Pancreas (tissue), 10 donors: ENCODE results near the gene ASAP2. TPM values are rescaled to one million over a fixed set of nuclear protein-coding genes. Genes with fewer than 3 reads are reported as not detected.

ENCODE experiments used
- ATAC-seq, 4 donors: fragments of 200-7000 bp; cut with Tn5 transposase; one replicate each; pipeline versions ENCODE4 v1.8.0 to v1.9.1; 2020; ENCODE audit warnings: mild to moderate bottlenecking in 4 of 4, moderate library complexity in 4 of 4
- DNase-seq, 6 donors: peaks; one replicate each; pipeline ENCODE4 v3.0.0-alpha.2; 2020
- FAIRE-seq: peaks from 2 replicates; lab custom pipeline; 2012; peaks lifted over from hg19 to GRCh38; lab: Jason Lieb, UNC
- H3K27ac ChIP-seq, 4 donors: fragments of 200-600 bp; sonication (generic); 1 replicate in 3 of 4; 2 replicates in 1 of 4; pipeline versions ENCODE4 v1.5.0 to v1.8.0; 2020
- H3K27me3 ChIP-seq, 4 donors: fragments of 200-600 bp; one replicate each; pipeline ENCODE4 v1.8.0; 2021
- H3K36me3 ChIP-seq, 3 donors: fragments of 200-600 bp; sonication (generic) in 1 of 3; one replicate each; pipeline versions ENCODE4 v1.5.0 to v1.8.0; 2020 to 2021
- H3K4me1 ChIP-seq, 3 donors: fragments of 200-600 bp; one replicate each; pipeline ENCODE4 v1.8.0; 2021
- H3K4me3 ChIP-seq, 4 donors: fragments of 200-600 bp; sonication (generic) in 2 of 4; one replicate each; pipeline versions ENCODE4 v1.5.0 to v1.8.0; 2020 to 2021
- H3K9me3 ChIP-seq, 4 donors: fragments of 200-600 bp; one replicate each; pipeline ENCODE4 v1.8.0; 2021
- WGBS, 2 donors: extraction: QIAGEN DNeasy Blood & Tissue Kit; methylation state at CpG; one replicate each; pipeline ENCODE4 v1.1.7; 2013; 5-methylcytosine and 5-hydroxymethylcytosine counted together
- intact Hi-C, 3 donors: fragments of 100-400 bp; cut with DNase I; formaldehyde crosslinking; loops; one replicate each; pipeline versions ENCODE4 v1.11.1 to v1.14.2; 2022
- polyA plus RNA-seq, 2 donors: library from polyadenylated mRNA; stranded (reverse); fragments of 200-250 nt; gene quantifications; one replicate each; pipeline ENCODE4 v1.2.3, GENCODE V29; 2013
- total RNA-seq, 6 donors: library from RNA; stranded (reverse); fragmentation: NEBNext Ultra II Directional in 4 of 6; extraction: Animal tissue kit (Norgen Biotek cat#: 25700) in 4 of 6; gene quantifications; one replicate each; pipeline versions ENCODE4 v1.2.1 to v1.2.4, GENCODE V29; 2021 to 2023
- TF ChIP-seq, protein P1 (sequence below), 4 donors: fragments of 200-600 bp; sonication (generic) in 3 of 4; IDR thresholded peaks; one replicate each; pipeline versions ENCODE4 v1.5.0 to v1.8.0; 2021; ENCODE audit warnings: antibody characterized with exemption in 4 of 4
- donor health status: healthy with polysubstance abuse.
- donor health status: DM: no; HTN: no; CAD: no; lungs with moderate emphysema.
- donor health status: DM: no; HTN: no; CAD: no.
- donor health status: control.
- donor health status: control.
- donor health status: Bipolar disorder and iron deficiency.
- donor health status: DM: yes; HTN: yes; CAD: no.
- donor health status: DM: no; HTN: no; CAD: no.
- donor health status: DM: no; HTN: no; CAD: no.
- donor health status: DM: yes; HTN: yes; CAD: no.

The ASAP2 gene
- total and polyA plus RNA-seq, 8 donors: 5.8 to 17.7 (median 7.3) TPM

GRCh38 chr2:9341337-9341887, 134.8 kb downstream of the ASAP2 start:
- intact Hi-C loops: no loop called here
- peak in 1 of 6 donors; percentile 26 for DNase-seq
- WGBS, 2 donors: 59 to 65% methylated on average over 12 of the region's 12 CpGs

DNA sequence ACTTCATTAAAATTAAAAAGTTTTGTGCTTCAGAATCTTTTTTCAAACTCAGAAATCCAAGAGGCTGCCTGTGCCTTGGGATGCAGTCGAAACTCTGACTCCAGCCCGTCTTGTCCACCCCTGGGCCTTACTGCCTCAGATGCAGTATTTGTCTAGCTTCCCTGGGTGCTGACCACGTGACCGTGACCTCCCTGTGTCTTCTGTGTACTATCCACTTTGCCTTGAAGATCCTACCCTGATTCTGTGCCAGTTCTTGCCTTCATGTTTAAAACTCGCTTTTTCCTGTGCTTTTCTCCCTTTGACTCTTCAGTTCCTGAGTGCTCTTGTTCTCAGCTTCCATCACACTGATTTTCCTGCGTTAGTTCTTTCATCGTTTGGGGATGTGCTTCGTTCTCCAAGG, 136.0 kb downstream of the ASAP2 start:
- TF ChIP-seq, protein P1, sequence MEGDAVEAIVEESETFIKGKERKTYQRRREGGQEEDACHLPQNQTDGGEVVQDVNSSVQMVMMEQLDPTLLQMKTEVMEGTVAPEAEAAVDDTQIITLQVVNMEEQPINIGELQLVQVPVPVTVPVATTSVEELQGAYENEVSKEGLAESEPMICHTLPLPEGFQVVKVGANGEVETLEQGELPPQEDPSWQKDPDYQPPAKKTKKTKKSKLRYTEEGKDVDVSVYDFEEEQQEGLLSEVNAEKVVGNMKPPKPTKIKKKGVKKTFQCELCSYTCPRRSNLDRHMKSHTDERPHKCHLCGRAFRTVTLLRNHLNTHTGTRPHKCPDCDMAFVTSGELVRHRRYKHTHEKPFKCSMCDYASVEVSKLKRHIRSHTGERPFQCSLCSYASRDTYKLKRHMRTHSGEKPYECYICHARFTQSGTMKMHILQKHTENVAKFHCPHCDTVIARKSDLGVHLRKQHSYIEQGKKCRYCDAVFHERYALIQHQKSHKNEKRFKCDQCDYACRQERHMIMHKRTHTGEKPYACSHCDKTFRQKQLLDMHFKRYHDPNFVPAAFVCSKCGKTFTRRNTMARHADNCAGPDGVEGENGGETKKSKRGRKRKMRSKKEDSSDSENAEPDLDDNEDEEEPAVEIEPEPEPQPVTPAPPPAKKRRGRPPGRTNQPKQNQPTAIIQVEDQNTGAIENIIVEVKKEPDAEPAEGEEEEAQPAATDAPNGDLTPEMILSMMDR (IDR thresholded peaks at IDR 0.05): no peak
- 94 to 97% methylated on average over 8 of the region's 8 CpGs for WGBS, 2 donors
- FAIRE-seq: no peak

More at GRCh38 chr2:9341337-9341887, 134.8 kb downstream of the ASAP2 start:
- TF ChIP-seq, protein P1 (IDR thresholded peaks at IDR 0.05): no peak
- no peaks in the 10 kb centered on the region for H3K36me3 ChIP-seq
- H3K4me3 ChIP-seq: no peak overlapping the region
- H3K9me3 ChIP-seq: no peaks in the 10 kb centered on the region
- peak in 3 of 4 donors; percentile 50 to 71 (median 55) for ATAC-seq
- no peaks in the 10 kb centered on the region for H3K4me1 ChIP-seq
- no peaks in the 10 kb centered on the region for H3K27me3 ChIP-seq
- peak overlapping the region in 1 of 4 donors; percentile 31 for H3K27ac ChIP-seq
- FAIRE-seq: no peak

GRCh38 chr2:9343524-9343923, 136.9 kb downstream of the ASAP2 start:
- H3K4me1 ChIP-seq: peaks cover 0 to 10% (median 4%) of the 10 kb centered on the region in 3 donors

More for the DNA sequence above, 136.0 kb downstream of the ASAP2 start:
- no peak overlapping the region for H3K4me3 ChIP-seq
- ATAC-seq: no peak
- DNase-seq: no peak
- H3K4me1 ChIP-seq: peaks cover 0 to 3% (median under 1%) of the 10 kb centered on the region in 3 donors
- H3K36me3 ChIP-seq: no peaks in the 10 kb centered on the region
- H3K27ac ChIP-seq: no peak overlapping the region
- H3K27me3 ChIP-seq: no peaks in the 10 kb centered on the region
- H3K9me3 ChIP-seq: no peaks in the 10 kb centered on the region
- intact Hi-C loops: no loop called here

DNA sequence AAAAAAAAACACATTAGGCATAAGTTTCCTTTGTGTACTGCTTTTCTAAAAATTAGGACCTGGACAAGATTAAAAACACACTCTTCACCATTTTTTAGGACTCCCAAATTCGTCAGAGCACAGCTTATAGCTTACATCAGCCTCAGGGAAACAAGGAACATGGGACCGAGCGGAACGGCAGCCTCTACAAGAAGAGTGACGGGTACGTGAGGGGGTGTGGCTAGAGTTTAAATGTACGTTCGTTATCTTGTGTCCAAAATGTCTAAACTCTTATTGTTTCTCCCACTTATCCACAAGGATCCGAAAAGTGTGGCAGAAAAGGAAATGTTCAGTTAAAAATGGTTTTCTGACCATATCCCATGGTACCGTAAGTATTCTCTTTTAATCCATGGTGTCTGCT, 137.8 kb downstream of the ASAP2 start:
- H3K4me3 ChIP-seq: no peak overlapping the region
- H3K36me3 ChIP-seq: no peaks in the 10 kb centered on the region
- TF ChIP-seq, protein P1 (IDR thresholded peaks at IDR 0.05): no peak
- no peaks in the 10 kb centered on the region for H3K27me3 ChIP-seq
- peaks cover 0 to 10% (median 4%) of the 10 kb centered on the region in 3 donors for H3K4me1 ChIP-seq
- ATAC-seq: no peak
- no peak overlapping the region for H3K27ac ChIP-seq
- no peaks in the 10 kb centered on the region for H3K9me3 ChIP-seq
- FAIRE-seq: no peak
- no peak for DNase-seq
- 94 to 96% methylated on average over 10 of the region's 10 CpGs for WGBS, 2 donors
- intact Hi-C loops: no loop called here

More at GRCh38 chr2:9343524-9343923, 136.9 kb downstream of the ASAP2 start:
- Histone ChIP-seq H3K27me3 (no peaks in the 10 kb centered on the region), H3K4me3 (no peak overlapping the region), H3K36me3 (no peaks in the 10 kb centered on the region), H3K27ac (no peak overlapping the region), H3K9me3 (no peaks in the 10 kb centered on the region)
- TF ChIP-seq, protein P1 (IDR thresholded peaks at IDR 0.05): no peak
- intact Hi-C loops: no loop called here
- no peak for FAIRE-seq
- 93 to 96% methylated on average over 7 of the region's 7 CpGs for WGBS, 2 donors
- DNase-seq: no peak
- no peak for ATAC-seq

DNA sequence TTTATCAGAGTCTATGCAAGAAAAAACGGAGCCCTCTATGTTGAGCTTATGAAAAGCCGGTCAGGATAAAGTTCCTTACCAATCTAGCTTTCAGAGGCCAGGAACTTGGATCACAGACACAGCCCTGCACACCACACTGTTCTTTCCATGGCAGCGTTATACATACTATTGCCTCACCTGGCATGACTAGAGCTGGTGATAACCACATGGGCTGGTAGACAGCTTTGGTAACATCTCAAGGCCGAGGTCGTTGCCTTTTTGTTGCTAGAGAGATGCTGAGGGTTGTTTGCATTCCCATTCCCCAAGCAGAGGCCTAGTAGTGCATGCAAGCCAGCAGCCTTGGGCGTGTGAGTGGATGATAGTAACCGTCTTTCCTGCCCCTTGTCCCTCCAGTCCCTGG, 138.7 kb downstream of the ASAP2 start:
- intact Hi-C loops: no loop called here
- no peak overlapping the region for H3K4me3 ChIP-seq
- no peak for DNase-seq
- H3K4me1 ChIP-seq: peaks cover 0 to 10% (median 4%) of the 10 kb centered on the region in 3 donors
- TF ChIP-seq, protein P1 (IDR thresholded peaks at IDR 0.05): no peak
- no peaks in the 10 kb centered on the region for H3K36me3 ChIP-seq
- 86 to 88% methylated on average over 7 of the region's 7 CpGs for WGBS, 2 donors
- ATAC-seq: no peak
- H3K27ac ChIP-seq: no peak overlapping the region
- no peak for FAIRE-seq
- no peaks in the 10 kb centered on the region for H3K9me3 ChIP-seq
- H3K27me3 ChIP-seq: no peaks in the 10 kb centered on the region
